Hepatocyte (in vitro differentiated cells): ENCODE results near the gene SH3BGRL2. TPM values are rescaled to one million over a fixed set of nuclear protein-coding genes. Genes with fewer than 3 reads are reported as not detected.

Experiments
- DNase-seq: peaks from one replicate; pipeline ENCODE4 v3.0.0-alpha.2; 2016; ENCODE audit warnings: low spot score
- H2AFZ ChIP-seq: fragments of 200-600 bp; sonication (generic); 2 replicates; pipeline ENCODE4 v1.6.0; 2016; ENCODE audit warnings: antibody characterized with exemption, mild to moderate bottlenecking
- H3K27ac ChIP-seq: fragments of 200-600 bp; sonication (generic); 2 replicates; pipeline ENCODE4 v1.5.1; 2016; ENCODE audit warnings: mild to moderate bottlenecking
- H3K27me3 ChIP-seq: fragments of 200-600 bp; sonication (generic); 2 replicates; pipeline ENCODE4 v1.6.1; 2016
- H3K36me3 ChIP-seq: fragments of 200-600 bp; sonication (generic); replicated peaks from 2 replicates; pipeline ENCODE4 v1.5.1; 2016; ENCODE audit warnings: low read depth; ENCODE audit not compliant: insufficient read depth
- H3K4me1 ChIP-seq: fragments of 200-600 bp; sonication (generic); 2 replicates; pipeline ENCODE4 v1.5.1; 2016; ENCODE audit warnings: mild to moderate bottlenecking, moderate library complexity; ENCODE audit not compliant: insufficient read depth
- H3K4me2 ChIP-seq: fragments of 200-600 bp; sonication (generic); 2 replicates; pipeline ENCODE4 v1.6.0; 2016
- H3K4me3 ChIP-seq: fragments of 200-600 bp; sonication (generic); 2 replicates; pipeline ENCODE4 v1.5.1; 2016; ENCODE audit warnings: mild to moderate bottlenecking
- H3K79me2 ChIP-seq: fragments of 200-600 bp; sonication (generic); 2 replicates; pipeline ENCODE4 v1.6.0; 2017; ENCODE audit warnings: mild to moderate bottlenecking
- H3K9me2 ChIP-seq: fragments of 200-600 bp; sonication (generic); replicated peaks from 2 replicates; pipeline ENCODE4 v1.6.0; 2017; ENCODE audit warnings: mild to moderate bottlenecking; ENCODE audit not compliant: insufficient read depth
- H3K9me3 ChIP-seq: fragments of 200-600 bp; sonication (generic); 2 replicates; pipeline ENCODE4 v1.5.1; 2016; ENCODE audit warnings: low read depth, mild to moderate bottlenecking
- H4K20me1 ChIP-seq: fragments of 200-600 bp; sonication (generic); 2 replicates; pipeline ENCODE4 v1.6.0; 2016; ENCODE audit warnings: mild to moderate bottlenecking; ENCODE audit not compliant: insufficient read depth, poor library complexity, severe bottlenecking
- CTCF ChIP-seq: fragments of 200-600 bp; sonication (generic); IDR thresholded peaks from 2 replicates; pipeline ENCODE4 v1.5.1; 2016; ENCODE audit warnings: antibody characterized with exemption, mild to moderate bottlenecking; ENCODE audit not compliant: poor library complexity
- EZH2 ChIP-seq: fragments of 200-600 bp; sonication (generic); IDR thresholded peaks from 2 replicates; pipeline ENCODE4 v1.6.1; 2016; ENCODE audit warnings: antibody characterized with exemption, mild to moderate bottlenecking, borderline replicate concordance
- EZH2phosphoT487 ChIP-seq: fragments of 200-600 bp; sonication (generic); IDR thresholded peaks from one replicate; pipeline ENCODE4 v1.6.1; 2018; ENCODE audit warnings: antibody characterized with exemption, mild to moderate bottlenecking, low read depth, moderate library complexity; ENCODE audit not compliant: unreplicated experiment, severe bottlenecking
- WGBS: methylation state at CpG from one replicate; pipeline ENCODE4 v1.1.6; 2016; ENCODE audit warnings: low lambda C conversion rate; ENCODE audit errors: missing lambda C conversion rate; 5-methylcytosine and 5-hydroxymethylcytosine counted together
- polyA plus RNA-seq: library from polyadenylated mRNA; unstranded; fragments of >200 nt; fragmentation: Nextera tagmentation; extraction: Ambion mirVana; gene quantifications from 2 replicates; pipeline ENCODE4 v1.2.1, GENCODE V29; 2016
- total RNA-seq: library from RNA; depleted of rRNA; stranded (reverse); fragments of >200 nt; gene quantifications from 2 replicates; pipeline ENCODE4 v1.2.3, GENCODE V29; 2014

Gene SH3BGRL2
- total and polyA plus RNA-seq, 2 experiments from 2014 or later, result 24.1 to 71.4 TPM

- 100% methylated on average over 1 of the region's 1 CpG for WGBS
- Histone ChIP-seq H3K27me3 (no peaks in the 10 kb centered on the region), H3K4me1 (peaks cover 46% of the 10 kb centered on the region)
Observed at GRCh38 chr6:79669766-79670165, 38.6 kb downstream of the SH3BGRL2 start.

GRCh38 chr6:79670789-79671188, 39.7 kb downstream of the SH3BGRL2 start:
- H3K36me3 ChIP-seq, result no peaks in the 10 kb centered on the region
- no peaks in the 10 kb centered on the region for H3K27me3 ChIP-seq
- H3K4me1 ChIP-seq, result peaks cover 45% of the 10 kb centered on the region
- H3K4me3 ChIP-seq, result no peak overlapping the region
- no peak overlapping the region for H3K4me2 ChIP-seq
- WGBS, result 83% methylated on average over 2 of the region's 2 CpGs
- no peaks in the 10 kb centered on the region for H3K9me3 ChIP-seq
- H4K20me1 ChIP-seq, result no peaks in the 10 kb centered on the region
- no peak for DNase-seq
- H3K27ac ChIP-seq, result peak overlapping the region; percentile 63
- no peaks in the 10 kb centered on the region for H3K9me2 ChIP-seq
- no peak overlapping the region for H2AFZ ChIP-seq
- H3K79me2 ChIP-seq, result peaks cover 51% of the 10 kb centered on the region
- TF ChIP-seq EZH2phosphoT487 (no peak), EZH2 (no peak), CTCF (no peak)

More at GRCh38 chr6:79669766-79670165, 38.6 kb downstream of the SH3BGRL2 start:
- no peak overlapping the region for H3K27ac ChIP-seq
- no peaks in the 10 kb centered on the region for H4K20me1 ChIP-seq
- no peaks in the 10 kb centered on the region for H3K9me2 ChIP-seq
- H3K79me2 ChIP-seq, result peaks cover 56% of the 10 kb centered on the region
- no peaks in the 10 kb centered on the region for H3K9me3 ChIP-seq
- no peak overlapping the region for H3K4me3 ChIP-seq
- DNase-seq, result no peak
- H3K4me2 ChIP-seq, result no peak overlapping the region
- H3K36me3 ChIP-seq, result no peaks in the 10 kb centered on the region
- no peak overlapping the region for H2AFZ ChIP-seq
- TF ChIP-seq CTCF, result no peak
- TF ChIP-seq EZH2, result no peak
- no peak for TF ChIP-seq EZH2phosphoT487

- 77% methylated on average over 4 of the region's 4 CpGs for WGBS
- Histone ChIP-seq H3K27me3 (no peaks in the 10 kb centered on the region), H4K20me1 (no peaks in the 10 kb centered on the region), H3K79me2 (peaks cover 45% of the 10 kb centered on the region), H3K36me3 (no peaks in the 10 kb centered on the region), H3K27ac (peak overlapping the region; percentile 63), H3K9me2 (no peaks in the 10 kb centered on the region), H3K4me2 (no peak overlapping the region), H3K4me3 (no peak overlapping the region), H2AFZ (no peak overlapping the region), H3K9me3 (no peaks in the 10 kb centered on the region), H3K4me1 (peaks cover 38% of the 10 kb centered on the region)
- peak; percentile 59 for DNase-seq
- no peak for TF ChIP-seq EZH2
Observed at GRCh38 chr6:79671600-79672266, 40.6 kb downstream of the SH3BGRL2 start.

GRCh38 chr6:79672631-79673111, 41.5 kb downstream of the SH3BGRL2 start:
- WGBS, result 33% methylated on average over 2 of the region's 2 CpGs

More at GRCh38 chr6:79672631-79673111, 41.5 kb downstream of the SH3BGRL2 start:
- H3K4me1 ChIP-seq, result peaks cover 38% of the 10 kb centered on the region
- H3K4me2 ChIP-seq, result no peak overlapping the region
- peak overlapping the region; percentile 63 for H3K27ac ChIP-seq
- H2AFZ ChIP-seq, result no peak overlapping the region
- no peaks in the 10 kb centered on the region for H3K36me3 ChIP-seq
- DNase-seq, result peak; percentile 51
- no peaks in the 10 kb centered on the region for H4K20me1 ChIP-seq
- H3K4me3 ChIP-seq, result no peak overlapping the region
- H3K27me3 ChIP-seq, result no peaks in the 10 kb centered on the region
- peak; percentile 66 for TF ChIP-seq CTCF
- no peak for TF ChIP-seq EZH2phosphoT487
- TF ChIP-seq EZH2, result no peak
- H3K9me2 ChIP-seq, result no peaks in the 10 kb centered on the region
- H3K79me2 ChIP-seq, result peaks cover 42% of the 10 kb centered on the region
- H3K9me3 ChIP-seq, result no peaks in the 10 kb centered on the region
